Fibroblast of the aortic adventitia (primary cell): Measurements from ENCODE around the gene MAP3K21. TPM values are rescaled to one million over a fixed set of nuclear protein-coding genes. Genes with fewer than 3 reads are reported as not detected.

ENCODE experiments used
- DNase-seq: peaks from one replicate; pipeline ENCODE4 v3.0.0-alpha.2; 2010; ENCODE audit warnings: low read depth
- H3K4me3 ChIP-seq: 2 replicates; pipeline ENCODE4 v1.5.1; 2011; ENCODE audit warnings: low read depth, mild to moderate bottlenecking, control low read depth, low read length, moderate library complexity
- CTCF ChIP-seq: IDR thresholded peaks from 2 replicates; pipeline ENCODE4 v1.5.1; 2011; ENCODE audit warnings: mild to moderate bottlenecking, low read length, control low read depth, inconsistent platforms; ENCODE audit not compliant: insufficient read depth
- total RNA-seq: library from RNA; depleted of rRNA; stranded (reverse); fragments of >200 nt; gene quantifications from 2 replicates; pipeline ENCODE4 v1.2.3, GENCODE V29; 2012; ENCODE audit warnings: low replicate concordance

The MAP3K21 gene
- total RNA-seq, 1 donor, result 0.18 TPM

- no peak overlapping the region for H3K4me3 ChIP-seq
- DNase-seq, result no peak
- no peak for TF ChIP-seq CTCF
Measured at GRCh38 chr1:233381806-233382205, 54.3 kb downstream of the MAP3K21 start.

GRCh38 chr1:233383984-233384383, 56.5 kb downstream of the MAP3K21 start:
- DNase-seq, result no peak
- TF ChIP-seq CTCF, result no peak

GRCh38 chr1:233386336-233386735, 58.8 kb downstream of the MAP3K21 start:
- no peak for DNase-seq
- H3K4me3 ChIP-seq, result no peak overlapping the region
- TF ChIP-seq CTCF, result no peak

More at GRCh38 chr1:233383984-233384383, 56.5 kb downstream of the MAP3K21 start:
- H3K4me3 ChIP-seq, result no peak overlapping the region

- no peak overlapping the region for H3K4me3 ChIP-seq
- no peak for DNase-seq
- no peak for TF ChIP-seq CTCF
Measured at GRCh38 chr1:233387585-233387984, 60.1 kb downstream of the MAP3K21 start.

- no peak for TF ChIP-seq CTCF
- no peak overlapping the region for H3K4me3 ChIP-seq
- no peak for DNase-seq
Measured at GRCh38 chr1:233389169-233389568, 61.6 kb downstream of the MAP3K21 start.

GRCh38 chr1:233389893-233390292, 62.4 kb downstream of the MAP3K21 start:
- no peak for DNase-seq
- TF ChIP-seq CTCF, result no peak
- no peak overlapping the region for H3K4me3 ChIP-seq

GRCh38 chr1:233390842-233391737, 63.6 kb downstream of the MAP3K21 start:
- no peak for TF ChIP-seq CTCF
- H3K4me3 ChIP-seq, result no peak overlapping the region
- DNase-seq, result no peak
